ENCODE measurements around the gene DEF6. TPM values are rescaled to one million over a fixed set of nuclear protein-coding genes. Genes with fewer than 3 reads are reported as not detected.

DEF6 gene
- total RNA-seq, result 1 to 10 TPM in 3 of 4 donors, under 1 TPM in 1; 0.78 to 4.6 (median 4.3) TPM

GRCh38 chr6:35297601-35298481 lies at the start of gene DEF6:
TSS of gene DEF6 (plus strand) at chr6:35297818. CDS start at chr6:35297857, 39 bp downstream.
- peaks cover 0 to 16% (median 6%) of the 10 kb centered on the region in 3 donors for H3K4me1 ChIP-seq
- peak within 1 kb of the TSS in 1 of 2 donors; percentile 47 for H3K4me3 ChIP-seq
- peak within 1 kb of the TSS in 2 of 4 donors; percentile 41 to 65 for H3K27ac ChIP-seq
- peak; percentile 27 for TF ChIP-seq POLR2AphosphoS5 (IDR thresholded peaks at IDR 0.05)
- TF ChIP-seq CTCF (IDR thresholded peaks at IDR 0.05), result peak in 3 of 4 experiments; percentile 45 to 73 (median 66)
- TF ChIP-seq EP300 (IDR thresholded peaks at IDR 0.05), result no peak
- TF ChIP-seq POLR2A (IDR thresholded peaks at IDR 0.05), result no peak
- WGBS, 2 donors (ENCODE audit: low coverage in 1 of 2), result 31 to 50% methylated on average over 1 to 6 of the region's 35 CpGs
- peaks cover 0 to 37% of the 10 kb centered on the region in 2 donors for H3K36me3 ChIP-seq
- no peaks in the 10 kb centered on the region for H3K9me3 ChIP-seq
- no peaks in the 10 kb centered on the region for H3K27me3 ChIP-seq
- ATAC-seq, result peak; percentile 84

- TF ChIP-seq POLR2A (IDR thresholded peaks at IDR 0.05), result no peak
- TF ChIP-seq EP300 (IDR thresholded peaks at IDR 0.05), result no peak
- TF ChIP-seq CTCF (IDR thresholded peaks at IDR 0.05), result no peak
- TF ChIP-seq POLR2AphosphoS5 (IDR thresholded peaks at IDR 0.05), result no peak
- no peaks in the 10 kb centered on the region for H3K9me3 ChIP-seq
- H3K36me3 ChIP-seq, result peaks cover 0 to 34% of the 10 kb centered on the region in 2 donors
- 80 to 83% methylated on average over 1 to 2 of the region's 3 CpGs for WGBS, 2 donors (ENCODE audit: low coverage in 1 of 2)
- no peak for ATAC-seq
- H3K27ac ChIP-seq, result peak overlapping the region in 2 of 4 donors; percentile 2 to 26
- H3K27me3 ChIP-seq, result no peaks in the 10 kb centered on the region
- H3K4me1 ChIP-seq, result peaks cover under 1 to 58% (median 8%) of the 10 kb centered on the region in 3 donors
- no peak overlapping the region for H3K4me3 ChIP-seq
Observed at GRCh38 chr6:35248300-35248699, 49.3 kb upstream of the DEF6 start.

- Histone ChIP-seq H3K9me3 (no peaks in the 10 kb centered on the region), H3K4me1 (peaks cover 2 to 65% (median 8%) of the 10 kb centered on the region in 3 donors), H3K27ac (peak overlapping the region in 2 of 4 donors; percentile 2 to 26), H3K36me3 (peaks cover 0 to 28% of the 10 kb centered on the region in 2 donors), H3K27me3 (no peaks in the 10 kb centered on the region), H3K4me3 (no peak overlapping the region)
- 40% methylated on average over 1 of the region's 3 CpGs; no CpG with 5 or more reads in 1 of the 2 donors for WGBS, 2 donors (ENCODE audit: low coverage in 1 of 2)
- TF ChIP-seq POLR2AphosphoS5 (IDR thresholded peaks at IDR 0.05) (no peak), POLR2A (IDR thresholded peaks at IDR 0.05) (no peak), EP300 (IDR thresholded peaks at IDR 0.05) (no peak), CTCF (IDR thresholded peaks at IDR 0.05) (no peak)
- no peak for ATAC-seq
Observed at GRCh38 chr6:35248965-35249364, 48.7 kb upstream of the DEF6 start.

- no peak overlapping the region for H3K27ac ChIP-seq
- WGBS, 2 donors (ENCODE audit: low coverage in 1 of 2), result no CpG with 5 or more reads among the region's 3 CpGs
- TF ChIP-seq POLR2AphosphoS5 (IDR thresholded peaks at IDR 0.05) (no peak), EP300 (IDR thresholded peaks at IDR 0.05) (no peak), CTCF (IDR thresholded peaks at IDR 0.05) (no peak), POLR2A (IDR thresholded peaks at IDR 0.05) (no peak)
- H3K4me1 ChIP-seq, result peaks cover 2 to 87% (median 8%) of the 10 kb centered on the region in 3 donors
- no peaks in the 10 kb centered on the region for H3K9me3 ChIP-seq
- H3K4me3 ChIP-seq, result no peak overlapping the region
- no peaks in the 10 kb centered on the region for H3K36me3 ChIP-seq
- no peaks in the 10 kb centered on the region for H3K27me3 ChIP-seq
- no peak for ATAC-seq
Observed at GRCh38 chr6:35251949-35252348, 45.7 kb upstream of the DEF6 start.
